ENCODE data around the gene NPRL2.

NPRL2 gene

GRCh38 chr3:50350527-50351322, at the start of gene NPRL2, which contains the start of gene CYB561D2:
NPRL2 (minus strand) TSS chr3:50350775; CDS start chr3:50350652, 123 bp downstream.
CYB561D2 (plus strand) TSS chr3:50350862; CDS start chr3:50351434, 572 bp downstream.
- peak; percentile 95 for DNase-seq (ENCODE audit: low spot score)

- DNase-seq (ENCODE audit: low spot score): no peak
Observed at GRCh38 chr3:50396502-50396901, 45.9 kb upstream of the NPRL2 start.

GRCh38 chr3:50395070-50395860, 44.7 kb upstream of the NPRL2 start:
- DNase-seq (ENCODE audit: low spot score): no peak

- DNase-seq (ENCODE audit: low spot score): no peak
Observed at GRCh38 chr3:50393061-50393460, 42.5 kb upstream of the NPRL2 start.

- DNase-seq (ENCODE audit: low spot score): no peak
Observed at GRCh38 chr3:50392101-50392715, 41.6 kb upstream of the NPRL2 start.

- DNase-seq (ENCODE audit: low spot score): no peak
Observed at GRCh38 chr3:50390508-50391224, 40.1 kb upstream of the NPRL2 start.

- no peak for DNase-seq (ENCODE audit: low spot score)
Observed at GRCh38 chr3:50389414-50389767, 38.8 kb upstream of the NPRL2 start.

GRCh38 chr3:50388720-50389413, 38.3 kb upstream of the NPRL2 start:
- no peak for DNase-seq (ENCODE audit: low spot score)

- peak; percentile 76 for DNase-seq (ENCODE audit: low spot score)
Observed at GRCh38 chr3:50388016-50388719, 37.6 kb upstream of the NPRL2 start.

- DNase-seq (ENCODE audit: low spot score): no peak
Observed at GRCh38 chr3:50385754-50386153, 35.2 kb upstream of the NPRL2 start.

GRCh38 chr3:50383750-50384149, 33.2 kb upstream of the NPRL2 start:
- no peak for DNase-seq (ENCODE audit: low spot score)

- no peak for DNase-seq (ENCODE audit: low spot score)
Observed at GRCh38 chr3:50382722-50383121, 32.1 kb upstream of the NPRL2 start.

GRCh38 chr3:50381383-50381782, 30.8 kb upstream of the NPRL2 start:
- DNase-seq (ENCODE audit: low spot score): no peak

GRCh38 chr3:50380405-50381085, 30.0 kb upstream of the NPRL2 start:
- DNase-seq (ENCODE audit: low spot score): no peak

- DNase-seq (ENCODE audit: low spot score): no peak
Observed at GRCh38 chr3:50378757-50379156, 28.2 kb upstream of the NPRL2 start.

GRCh38 chr3:50378024-50378423, 27.4 kb upstream of the NPRL2 start:
- DNase-seq (ENCODE audit: low spot score): no peak

GRCh38 chr3:50375258-50375931, 24.8 kb upstream of the NPRL2 start:
- DNase-seq (ENCODE audit: low spot score): no peak

- DNase-seq (ENCODE audit: low spot score): no peak
Observed at GRCh38 chr3:50374363-50375257, 24.0 kb upstream of the NPRL2 start.
